ENCODE results near the gene TMEM179B. TPM values are rescaled to one million over a fixed set of nuclear protein-coding genes. Genes with fewer than 3 reads are reported as not detected.
"Not testable (repeated sequence)": the region's sequence is repeated elsewhere in the genome, so short reads cannot be mapped to it uniquely, and the experiment has no call there.

TMEM179B gene
- total and polyA plus RNA-seq, 9 of the 15 experiments (the other 6 are each of a cell fraction or from before 2014, with no cell fraction given), result 27.7 to 105 (median 37.0) TPM

GRCh38 chr11:62747475-62748160, 39.6 kb upstream of the TMEM179B start (continued):
- TF ChIP-seq GTF2E2 (tag; IDR thresholded peaks at IDR 0.05) (no peak), MAX (CRISPR knock-in tag; IDR thresholded peaks at IDR 0.05) (no peak), BRCA1 (IDR thresholded peaks at IDR 0.05) (no peak), BRCA1 (CRISPR knock-in tag; IDR thresholded peaks at IDR 0.05) (no peak), USF1 (CRISPR knock-in tag; IDR thresholded peaks at IDR 0.05) (no peak), ARID3B (CRISPR knock-in tag; IDR thresholded peaks at IDR 0.05; ENCODE audit: borderline replicate concordance) (no peak), VEZF1 (CRISPR knock-in tag; IDR thresholded peaks at IDR 0.05) (no peak)

GRCh38 chr11:62749931-62750330, 37.3 kb upstream of the TMEM179B start:
- H3K9ac ChIP-seq (ENCODE audit: insufficient read depth in 1 of 2, low read depth in 2 of 2, low read length in 2 of 2); in situ Hi-C loops (cut with MboI); H3K9me1 ChIP-seq (ENCODE audit: control insufficient read depth, insufficient read depth, low read length); H3K4me3 ChIP-seq; POLR2A ChIA-PET; H3K27me3 ChIP-seq (ENCODE audit: control insufficient read depth in 2 of 2, insufficient read depth in 2 of 2, low read length in 2 of 2); H3K27ac ChIP-seq (ENCODE audit: extremely low read depth, low read depth, low read length); H3K4me2 ChIP-seq (ENCODE audit: insufficient read depth, low read length); H4K20me1 ChIP-seq (replicated peaks; ENCODE audit: control insufficient read depth, insufficient read depth, low read length); FAIRE-seq; DNase-seq (ENCODE audit: extremely low read depth in 1 of 4, low spot score in 3 of 4); H2AFZ ChIP-seq (ENCODE audit: low read depth, low read length); CTCF ChIA-PET (ENCODE audit: low intra/inter-chr PET ratio); H3K9me3 ChIP-seq (replicated peaks; ENCODE audit: control insufficient read depth, insufficient read depth, low read depth, low read length); intact Hi-C loops (cut with micrococcal nuclease); ATAC-seq; BruUV-seq (replicated peaks): not testable (repeated sequence)
- 86% methylated on average over 5 of the region's 5 CpGs for whole genome bisulfite sequencing (ENCODE audit: insufficient coverage, low coverage, missing lambda C conversion rate)
- peaks cover 22% of the 10 kb centered on the region for H3K79me2 ChIP-seq (ENCODE audit: control insufficient read depth, insufficient read depth, low read length)
- peaks cover 20% of the 10 kb centered on the region; the same call in 1 of the 3 replicates for H3K36me3 ChIP-seq (ENCODE audit: control insufficient read depth, insufficient read depth, low read length)
- peaks cover 9 to 25% of the 10 kb centered on the region in 2 experiments; a peak in 4 of 5 replicates for H3K4me1 ChIP-seq (replicated peaks in 1 of 2; ENCODE audit: control insufficient read depth in 2 of 2, insufficient read depth in 2 of 2, low read length in 2 of 2)
